GM23338 (cell line): ENCODE results near the gene SLC2A14. TPM values are rescaled to one million over a fixed set of nuclear protein-coding genes. Genes with fewer than 3 reads are reported as not detected.
"Not testable (repeated sequence)": the region's sequence is repeated elsewhere in the genome, so short reads cannot be mapped to it uniquely, and the experiment has no call there.

Source experiments
- ATAC-seq: fragments of 200-7000 bp; cut with Tn5 transposase; 3 replicates; pipeline ENCODE4 v1.9.1; 2020
- DNase-seq: peaks from one replicate; pipeline ENCODE4 v3.0.0-alpha.2; 2015; ENCODE audit warnings: low spot score
- H2AFZ ChIP-seq: fragments of 200-600 bp; sonication (generic); 2 replicates; pipeline ENCODE4 v1.8.0; 2016; ENCODE audit warnings: antibody characterized with exemption, mild to moderate bottlenecking, moderate library complexity
- H3F3A ChIP-seq: fragments of 200-600 bp; sonication (generic); replicated peaks from 2 replicates; pipeline ENCODE4 v1.8.0; 2017; ENCODE audit warnings: antibody characterized with exemption, mixed run types, low read depth
- H3K27ac ChIP-seq: fragments of 200-600 bp; sonication (generic); 2 replicates; pipeline ENCODE4 v1.6.1; 2016; ENCODE audit warnings: low read depth
- H3K27me3 ChIP-seq: fragments of 200-600 bp; sonication (generic); 2 replicates; pipeline ENCODE4 v1.8.0; 2016; ENCODE audit warnings: mild to moderate bottlenecking, mixed run types, moderate library complexity; ENCODE audit not compliant: insufficient read depth
- H3K36me3 ChIP-seq: fragments of 200-600 bp; sonication (generic); 2 replicates; pipeline ENCODE4 v1.8.0; 2016; ENCODE audit warnings: mild to moderate bottlenecking; ENCODE audit not compliant: insufficient read depth
- H3K4me1 ChIP-seq: fragments of 200-600 bp; sonication (generic); 2 replicates; pipeline ENCODE4 v1.8.0; 2016; ENCODE audit warnings: mild to moderate bottlenecking, moderate library complexity; ENCODE audit not compliant: insufficient read depth
- H3K4me2 ChIP-seq: fragments of 200-600 bp; sonication (generic); 2 replicates; pipeline ENCODE4 v1.7.1; 2017; ENCODE audit warnings: mixed run types
- H3K4me3 ChIP-seq: fragments of 200-600 bp; sonication (generic); 2 replicates; pipeline ENCODE4 v1.6.1; 2016; ENCODE audit warnings: mixed run types
- H3K79me2 ChIP-seq: fragments of 200-600 bp; sonication (generic); replicated peaks from 2 replicates; pipeline ENCODE4 v1.8.0; 2017; ENCODE audit warnings: mild to moderate bottlenecking; ENCODE audit not compliant: insufficient read depth
- H3K9me2 ChIP-seq: fragments of 200-600 bp; sonication (generic); 2 replicates; pipeline ENCODE4 v1.8.0; 2017; ENCODE audit not compliant: insufficient read depth
- H4K20me1 ChIP-seq: fragments of 200-600 bp; sonication (generic); replicated peaks from 2 replicates; pipeline ENCODE4 v1.8.0; 2017; ENCODE audit warnings: mild to moderate bottlenecking; ENCODE audit not compliant: insufficient read depth
- H3K27ac Mint-ChIP-seq: 2 replicates; pipeline ENCODE4 v1.8.0; 2020; ENCODE audit warnings: inconsistent platforms, mild to moderate bottlenecking, moderate library complexity, mixed read lengths
- H3K27me3 Mint-ChIP-seq: 3 replicates; pipeline ENCODE4 v1.8.0; 2022; ENCODE audit warnings: low read depth, mild to moderate bottlenecking, moderate library complexity, mixed read lengths, inconsistent platforms; ENCODE audit not compliant: insufficient read depth, poor library complexity
- H3K36me3 Mint-ChIP-seq: 3 replicates; pipeline ENCODE4 v1.8.0; 2021; ENCODE audit warnings: low read depth, mild to moderate bottlenecking, inconsistent platforms, moderate library complexity, mixed read lengths
- H3K4me1 Mint-ChIP-seq: 3 replicates; pipeline ENCODE4 v1.8.0; 2020; ENCODE audit warnings: mild to moderate bottlenecking, inconsistent platforms, mixed read lengths
- H3K4me3 Mint-ChIP-seq: 3 replicates; pipeline ENCODE4 v1.8.0; 2021; ENCODE audit warnings: moderate library complexity, mild to moderate bottlenecking, inconsistent platforms, mixed read lengths
- H3K9me3 Mint-ChIP-seq: 3 replicates; pipeline ENCODE4 v1.8.0; 2020; ENCODE audit warnings: moderate library complexity, mild to moderate bottlenecking, inconsistent platforms, mixed read lengths
- CREB1 ChIP-seq: fragments of 250-450 bp; sonication (Bioruptor Pico); IDR thresholded peaks from 2 replicates; pipeline ENCODE4 v1.5.0; 2020; ENCODE audit warnings: low read depth, mild to moderate bottlenecking, moderate library complexity
- EZH2 ChIP-seq: fragments of 200-600 bp; sonication (generic); IDR thresholded peaks from one replicate; pipeline ENCODE4 v1.8.0; 2017; ENCODE audit warnings: antibody characterized with exemption, mild to moderate bottlenecking, low read depth; ENCODE audit not compliant: unreplicated experiment
- EZH2phosphoT487 ChIP-seq: fragments of 200-600 bp; sonication (generic); IDR thresholded peaks from one replicate; pipeline ENCODE4 v1.8.1; 2018; ENCODE audit warnings: antibody characterized with exemption; ENCODE audit not compliant: unreplicated experiment
- JUNB ChIP-seq: IDR thresholded peaks from one replicate; pipeline ENCODE4 v1.6.1; 2016; ENCODE audit warnings: antibody characterized with exemption; ENCODE audit not compliant: unreplicated experiment
- POLR2AphosphoS5 ChIP-seq: IDR thresholded peaks from 2 replicates; pipeline ENCODE4 v1.6.1; 2016; ENCODE audit warnings: antibody characterized with exemption, low read depth
- REST ChIP-seq: IDR thresholded peaks from one replicate; pipeline ENCODE4 v1.6.1; 2018; ENCODE audit warnings: antibody characterized with exemption; ENCODE audit not compliant: unreplicated experiment
- STAT1 ChIP-seq: IDR thresholded peaks from one replicate; pipeline ENCODE4 v1.6.1; 2016; ENCODE audit warnings: antibody characterized with exemption; ENCODE audit not compliant: unreplicated experiment
- ZNF114 ChIP-seq: fragments of 250-450 bp; sonication (Bioruptor Pico); IDR thresholded peaks from 2 replicates; pipeline ENCODE4 v1.5.0; 2020; ENCODE audit warnings: mild to moderate bottlenecking, moderate library complexity
- ZNF462 ChIP-seq: fragments of 250-450 bp; sonication (Bioruptor Pico); IDR thresholded peaks from 2 replicates; pipeline ENCODE4 v1.5.0; 2020; ENCODE audit warnings: mild to moderate bottlenecking, moderate library complexity
- polyA plus RNA-seq: library from polyadenylated mRNA; unstranded; fragments of >200 nt; fragmentation: Nextera tagmentation; extraction: Ambion mirVana; gene quantifications from 2 replicates; pipeline ENCODE4 v1.2.1, GENCODE V29; 2016
- total RNA-seq: library from RNA; depleted of rRNA; stranded (reverse); fragments of >200 nt; shearing (Covaris generic); gene quantifications from 2 replicates; pipeline ENCODE4 v1.2.3, GENCODE V29; 2014
- TF ChIP-seq, protein P1 (sequence below): IDR thresholded peaks from 2 replicates; pipeline ENCODE4 v1.6.1; 2016; ENCODE audit warnings: antibody characterized with exemption
- TF ChIP-seq, protein P2 (sequence below), 2 experiments: fragments of 200-600 bp in 1 of 2; sonication (generic) in 1 of 2; conservative IDR thresholded peaks; 2 replicates each; pipeline versions ENCODE4 v1.5.1 to v1.6.1; 2016 to 2017; ENCODE audit warnings: antibody characterized with exemption in 2 of 2, low read depth in 2 of 2, mild to moderate bottlenecking in 2 of 2, moderate library complexity in 1 of 2

SLC2A14 gene
- total and polyA plus RNA-seq, 2 experiments from 2014 or later = 6.8 to 31.5 TPM

DNA sequence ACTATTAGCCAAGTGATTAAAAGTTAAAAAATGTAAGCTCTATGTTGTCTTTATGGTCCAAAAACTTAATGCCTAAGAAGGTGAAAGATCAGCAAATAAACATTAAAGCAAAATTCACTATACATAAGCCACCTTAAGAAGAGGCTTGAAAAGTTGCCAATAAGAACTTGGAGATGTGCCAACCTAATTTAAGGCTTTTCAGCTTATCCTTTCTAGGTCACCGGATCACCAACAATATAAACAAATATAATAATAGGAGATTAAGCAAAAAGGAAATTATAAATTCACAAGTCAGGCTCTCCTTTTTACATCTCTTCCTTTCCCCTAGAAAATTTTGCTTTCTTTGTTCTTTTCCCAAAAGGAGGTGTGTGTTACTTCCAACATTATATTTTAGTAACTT is 32.4 kb upstream of the SLC2A14 start:
- Histone ChIP-seq H3K27me3 (no peaks in the 10 kb centered on the region), H4K20me1 (no peaks in the 10 kb centered on the region), H2AFZ (no peak overlapping the region), H3F3A (peaks cover 15% of the 10 kb centered on the region), H3K36me3 (no peaks in the 10 kb centered on the region), H3K4me3 (peak overlapping the region; percentile 29), H3K4me1 (peaks cover 15% of the 10 kb centered on the region), H3K4me2 (peak overlapping the region; percentile 66), H3K27ac (peak overlapping the region; percentile 99), H3K79me2 (no peaks in the 10 kb centered on the region), H3K9me2 (no peaks in the 10 kb centered on the region)
- ATAC-seq = no peak
- Mint-ChIP-seq H3K27ac (peak overlapping the region; percentile 95), H3K27me3 (peaks cover 16% of the 10 kb centered on the region), H3K36me3 (peaks cover 4% of the 10 kb centered on the region; the same call in 1 of the 3 replicates), H3K4me1 (peaks cover 36% of the 10 kb centered on the region), H3K9me3 (no peaks in the 10 kb centered on the region), H3K4me3 (peak overlapping the region; percentile 52; the same call in 1 of the 3 replicates)
- TF ChIP-seq EZH2 = no peak
- TF ChIP-seq, protein P1, sequence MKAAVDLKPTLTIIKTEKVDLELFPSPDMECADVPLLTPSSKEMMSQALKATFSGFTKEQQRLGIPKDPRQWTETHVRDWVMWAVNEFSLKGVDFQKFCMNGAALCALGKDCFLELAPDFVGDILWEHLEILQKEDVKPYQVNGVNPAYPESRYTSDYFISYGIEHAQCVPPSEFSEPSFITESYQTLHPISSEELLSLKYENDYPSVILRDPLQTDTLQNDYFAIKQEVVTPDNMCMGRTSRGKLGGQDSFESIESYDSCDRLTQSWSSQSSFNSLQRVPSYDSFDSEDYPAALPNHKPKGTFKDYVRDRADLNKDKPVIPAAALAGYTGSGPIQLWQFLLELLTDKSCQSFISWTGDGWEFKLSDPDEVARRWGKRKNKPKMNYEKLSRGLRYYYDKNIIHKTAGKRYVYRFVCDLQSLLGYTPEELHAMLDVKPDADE = no peak
- TF ChIP-seq CREB1 (CRISPR knock-in tag) = no peak
- TF ChIP-seq, protein P2, sequence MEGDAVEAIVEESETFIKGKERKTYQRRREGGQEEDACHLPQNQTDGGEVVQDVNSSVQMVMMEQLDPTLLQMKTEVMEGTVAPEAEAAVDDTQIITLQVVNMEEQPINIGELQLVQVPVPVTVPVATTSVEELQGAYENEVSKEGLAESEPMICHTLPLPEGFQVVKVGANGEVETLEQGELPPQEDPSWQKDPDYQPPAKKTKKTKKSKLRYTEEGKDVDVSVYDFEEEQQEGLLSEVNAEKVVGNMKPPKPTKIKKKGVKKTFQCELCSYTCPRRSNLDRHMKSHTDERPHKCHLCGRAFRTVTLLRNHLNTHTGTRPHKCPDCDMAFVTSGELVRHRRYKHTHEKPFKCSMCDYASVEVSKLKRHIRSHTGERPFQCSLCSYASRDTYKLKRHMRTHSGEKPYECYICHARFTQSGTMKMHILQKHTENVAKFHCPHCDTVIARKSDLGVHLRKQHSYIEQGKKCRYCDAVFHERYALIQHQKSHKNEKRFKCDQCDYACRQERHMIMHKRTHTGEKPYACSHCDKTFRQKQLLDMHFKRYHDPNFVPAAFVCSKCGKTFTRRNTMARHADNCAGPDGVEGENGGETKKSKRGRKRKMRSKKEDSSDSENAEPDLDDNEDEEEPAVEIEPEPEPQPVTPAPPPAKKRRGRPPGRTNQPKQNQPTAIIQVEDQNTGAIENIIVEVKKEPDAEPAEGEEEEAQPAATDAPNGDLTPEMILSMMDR (conservative IDR thresholded peaks at IDR 0.05; ENCODE audit: low read depth in 2 of 2) = no peak
- TF ChIP-seq EZH2phosphoT487 = no peak
- no peak for TF ChIP-seq ZNF462 (CRISPR knock-in tag)
- no peak for TF ChIP-seq REST
- TF ChIP-seq ZNF114 (CRISPR knock-in tag) = no peak
- TF ChIP-seq POLR2AphosphoS5 = no peak
- TF ChIP-seq STAT1 = no peak
- TF ChIP-seq JUNB = no peak
- DNase-seq = no peak

DNA sequence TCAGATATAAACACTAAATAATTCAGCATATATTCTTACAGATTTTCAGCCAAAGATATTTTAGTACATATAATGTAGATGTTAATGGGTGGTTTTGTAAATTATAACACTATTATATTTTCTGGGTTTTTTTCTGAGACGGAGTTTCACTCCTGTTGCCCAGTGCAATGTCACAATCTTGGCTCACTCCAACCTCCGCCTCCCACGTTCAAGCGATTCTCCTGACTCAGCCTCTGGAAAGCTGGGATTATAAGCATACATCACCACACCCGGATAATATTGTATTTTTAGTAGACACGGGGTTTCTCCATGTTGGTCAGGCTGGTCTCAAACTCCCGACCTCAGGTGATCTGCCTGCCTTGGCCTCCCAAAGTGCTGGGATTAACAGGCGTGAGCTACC is 29.7 kb upstream of the SLC2A14 start:
- not testable (repeated sequence) for H4K20me1 ChIP-seq, H3K27me3 ChIP-seq, H3K36me3 ChIP-seq, ATAC-seq, DNase-seq, H3K4me2 ChIP-seq, H3K4me3 Mint-ChIP-seq, H3K9me2 ChIP-seq, H2AFZ ChIP-seq, H3K4me3 ChIP-seq, H3K79me2 ChIP-seq, H3K9me3 Mint-ChIP-seq, H3K27ac ChIP-seq
- Mint-ChIP-seq H3K27ac (0 out of 2 replicates have a peak overlapping the region, but pooled peaks have one; percentile 27), H3K36me3 (peaks cover 15% of the 10 kb centered on the region; the same call in 2 of the 3 replicates), H3K4me1 (peaks cover 27% of the 10 kb centered on the region), H3K27me3 (peaks cover 19% of the 10 kb centered on the region)
- H3K4me1 ChIP-seq = peaks cover 15% of the 10 kb centered on the region
- H3F3A ChIP-seq = peaks cover 15% of the 10 kb centered on the region
